HCT116 (cell line): ENCODE results near the gene MYO16. TPM values are rescaled to one million over a fixed set of nuclear protein-coding genes. Genes with fewer than 3 reads are reported as not detected.

ENCODE experiments used
- ATAC-seq: fragments of 200-7000 bp; cut with Tn5 transposase; 2 replicates; pipeline ENCODE4 v1.9.1; 2020; ENCODE audit warnings: mild to moderate bottlenecking, moderate library complexity
- BruUV-seq: library from RNA; stranded (reverse); fragments of 400-500 nt; replicated peaks from 2 replicates; lab custom pipeline; 2021; lab: Mats Ljungman, UMichigan
- CTCF ChIA-PET: fragments of 300-600 bp; sonication (Branson Sonifier 250); formaldehyde crosslinking; loops from one replicate; lab custom pipeline; 2021; ENCODE audit warnings: antibody characterized with exemption; lab: Charles Lee
- POLR2A ChIA-PET: fragments of 300-600, 350-600 bp; sonication (Branson Sonifier 250); formaldehyde crosslinking; loops from one replicate; lab custom pipeline; 2021; ENCODE audit warnings: antibody characterized with exemption; lab: Charles Lee
- RAD21 ChIA-PET, 2 experiments: fragments of 300-600 bp; sonication (Branson Sonifier 250); formaldehyde crosslinking; loops; one replicate each; lab custom pipeline; 2023; ENCODE audit warnings: low total read pairs in 2 of 2; ENCODE audit not compliant: uncharacterized antibody in 2 of 2, unreplicated experiment in 2 of 2, low non-redundant PET in 1 of 2; lab: Charles Lee
- DNase-seq: peaks from one replicate; pipeline ENCODE4 v3.0.0-alpha.2; 2010; ENCODE audit warnings: low read depth, low spot score
- H2AFZ ChIP-seq: fragments of 200-600 bp; shearing (Covaris generic), sonication (generic); 2 replicates; pipeline ENCODE4 v1.6.1; 2017; ENCODE audit warnings: low read depth, mixed run types, mixed read lengths, antibody characterized with exemption, low read length; ENCODE audit not compliant: poor library complexity, severe bottlenecking
- H3K27ac ChIP-seq: 2 replicates; pipeline ENCODE4 v1.5.1; 2012; ENCODE audit warnings: low read depth, low read length
- H3K27me3 ChIP-seq: fragments of 200-600 bp; sonication (generic); 2 replicates; pipeline ENCODE4 v1.6.1; 2016; ENCODE audit warnings: mixed run types, low read length, mixed read lengths; ENCODE audit not compliant: insufficient read depth
- H3K36me3 ChIP-seq, 2 experiments: fragments of 200-500 bp in 1 of 2; fragments of 200-600 bp in 1 of 2; sonication (Bioruptor generic) in 1 of 2; sonication (generic) in 1 of 2; 2 replicates each; pipeline versions ENCODE4 v1.5.1 to v1.6.1; 2014 to 2016; ENCODE audit warnings: low read length in 2 of 2, inconsistent platforms in 1 of 2, mixed read lengths in 1 of 2, mixed run types in 1 of 2; ENCODE audit not compliant: insufficient read depth in 2 of 2, control insufficient read depth in 1 of 2
- H3K4me1 ChIP-seq, 2 experiments: fragments of 200-600 bp in 1 of 2; sonication (generic) in 1 of 2; 2 replicates each; pipeline versions ENCODE4 v1.5.1 to v1.6.1; 2012 to 2017; ENCODE audit warnings: low read length in 2 of 2, inconsistent platforms in 1 of 2, mild to moderate bottlenecking in 1 of 2, mixed read lengths in 1 of 2, mixed run types in 1 of 2, moderate library complexity in 1 of 2; ENCODE audit not compliant: insufficient read depth in 2 of 2, control insufficient read depth in 1 of 2
- H3K4me2 ChIP-seq: fragments of 200-600 bp; sonication (generic); 2 replicates; pipeline ENCODE4 v1.6.1; 2017; ENCODE audit warnings: mixed run types, low read length, mixed read lengths
- H3K4me3 ChIP-seq, 2 experiments: fragments of 200-600 bp in 1 of 2; sonication (generic) in 1 of 2; replicated peaks in 1 of 2; 2 replicates each; pipeline ENCODE4 v1.5.1; 2011 to 2016; ENCODE audit warnings: low read length in 2 of 2, control low read depth in 1 of 2, low read depth in 1 of 2, mild to moderate bottlenecking in 1 of 2, mixed read lengths in 1 of 2, mixed run types in 1 of 2
- H3K79me2 ChIP-seq: fragments of 200-600 bp; sonication (generic); 2 replicates; pipeline ENCODE4 v1.6.1; 2017; ENCODE audit warnings: mild to moderate bottlenecking, mixed run types, low read length, moderate library complexity, mixed read lengths; ENCODE audit not compliant: insufficient read depth
- H3K9ac ChIP-seq: fragments of 200-600 bp; sonication (generic); 2 replicates; pipeline ENCODE4 v1.6.1; 2016; ENCODE audit warnings: low read length, mixed read lengths
- H3K9me2 ChIP-seq: fragments of 200-600 bp; sonication (generic), shearing (Covaris generic); 2 replicates; pipeline ENCODE4 v1.6.1; 2017; ENCODE audit warnings: mixed run types, mild to moderate bottlenecking, moderate library complexity; ENCODE audit not compliant: insufficient read depth
- H3K9me3 ChIP-seq, 2 experiments: fragments of 200-500 bp in 1 of 2; fragments of 200-600 bp in 1 of 2; sonication (Bioruptor generic) in 1 of 2; sonication (generic) in 1 of 2; 2 replicates each; pipeline ENCODE4 v1.6.1; 2014 to 2017; ENCODE audit warnings: low read length in 2 of 2, mixed read lengths in 2 of 2, inconsistent platforms in 1 of 2, low read depth in 1 of 2, mild to moderate bottlenecking in 1 of 2, mixed run types in 1 of 2, moderate library complexity in 1 of 2; ENCODE audit not compliant: control insufficient read depth in 1 of 2, insufficient read depth in 1 of 2
- H4K20me1 ChIP-seq: fragments of 200-600 bp; sonication (generic), shearing (Covaris generic); 2 replicates; pipeline ENCODE4 v1.6.1; 2017; ENCODE audit warnings: mixed run types, mild to moderate bottlenecking, moderate library complexity; ENCODE audit not compliant: insufficient read depth
- ATF3 ChIP-seq: IDR thresholded peaks from 2 replicates; pipeline ENCODE4 v1.6.1; 2012
- CBX3 ChIP-seq: IDR thresholded peaks from 2 replicates; pipeline ENCODE4 v1.6.1; 2012; ENCODE audit warnings: low read depth
- EGR1 ChIP-seq: IDR thresholded peaks from 2 replicates; pipeline ENCODE4 v1.6.1; 2012; ENCODE audit warnings: low read depth
- ELF1 ChIP-seq: IDR thresholded peaks from 2 replicates; pipeline ENCODE4 v1.6.1; 2012; ENCODE audit warnings: low read depth, borderline replicate concordance
- FOSL1 ChIP-seq: IDR thresholded peaks from 2 replicates; pipeline ENCODE4 v1.6.1; 2012; ENCODE audit warnings: low read depth
- REST ChIP-seq: IDR thresholded peaks from 2 replicates; pipeline ENCODE4 v1.6.1; 2012; ENCODE audit warnings: low read depth
- ZFX ChIP-seq: fragments of 450-650 bp; IDR thresholded peaks from 2 replicates; pipeline ENCODE4 v1.6.1; 2017
- intact Hi-C: fragments of 100-400 bp; cut with micrococcal nuclease; formaldehyde crosslinking; loops from 2 replicates; pipeline ENCODE4 v1.10.0; 2022
- total RNA-seq: library from RNA; stranded (reverse); gene quantifications from one replicate; pipeline ENCODE4 v1.2.1, GENCODE V29; 2021; ENCODE audit not compliant: unreplicated experiment
- TF ChIP-seq, protein P1 (sequence below): IDR thresholded peaks from 2 replicates; pipeline ENCODE4 v1.6.1; 2011; ENCODE audit warnings: mild to moderate bottlenecking, low read length, moderate library complexity; ENCODE audit not compliant: insufficient replicate concordance; ENCODE audit errors: extremely low read depth

MYO16 gene
- total RNA-seq, 1 experiment from 2014 or later, result 0.07 TPM

DNA sequence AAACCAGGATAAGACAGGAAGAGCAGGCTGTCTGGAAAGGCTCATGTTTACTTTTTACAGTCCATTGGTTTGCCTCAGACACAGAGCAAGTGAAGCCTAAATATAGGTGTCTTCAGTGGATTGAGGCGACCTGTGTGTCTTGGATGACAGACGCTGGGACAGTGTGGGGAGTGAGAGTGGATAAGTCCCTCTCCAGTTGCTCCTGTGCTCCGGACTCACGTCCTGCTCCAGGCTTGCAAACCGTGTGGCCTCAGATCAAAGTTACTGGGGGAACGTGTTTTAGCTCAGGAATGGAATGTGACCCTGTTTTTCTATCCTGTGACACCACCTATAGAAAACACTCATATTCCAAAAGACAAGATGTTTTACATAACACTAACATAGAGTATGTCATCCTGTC, 465.7 kb downstream of the MYO16 start:
- TF ChIP-seq EGR1 (no peak), REST (no peak), ZFX (no peak), ELF1 (no peak), FOSL1 (no peak), ATF3 (no peak), CBX3 (no peak)
- TF ChIP-seq, protein P1, sequence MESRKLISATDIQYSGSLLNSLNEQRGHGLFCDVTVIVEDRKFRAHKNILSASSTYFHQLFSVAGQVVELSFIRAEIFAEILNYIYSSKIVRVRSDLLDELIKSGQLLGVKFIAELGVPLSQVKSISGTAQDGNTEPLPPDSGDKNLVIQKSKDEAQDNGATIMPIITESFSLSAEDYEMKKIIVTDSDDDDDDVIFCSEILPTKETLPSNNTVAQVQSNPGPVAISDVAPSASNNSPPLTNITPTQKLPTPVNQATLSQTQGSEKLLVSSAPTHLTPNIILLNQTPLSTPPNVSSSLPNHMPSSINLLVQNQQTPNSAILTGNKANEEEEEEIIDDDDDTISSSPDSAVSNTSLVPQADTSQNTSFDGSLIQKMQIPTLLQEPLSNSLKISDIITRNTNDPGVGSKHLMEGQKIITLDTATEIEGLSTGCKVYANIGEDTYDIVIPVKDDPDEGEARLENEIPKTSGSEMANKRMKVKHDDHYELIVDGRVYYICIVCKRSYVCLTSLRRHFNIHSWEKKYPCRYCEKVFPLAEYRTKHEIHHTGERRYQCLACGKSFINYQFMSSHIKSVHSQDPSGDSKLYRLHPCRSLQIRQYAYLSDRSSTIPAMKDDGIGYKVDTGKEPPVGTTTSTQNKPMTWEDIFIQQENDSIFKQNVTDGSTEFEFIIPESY, result no peak
- CTCF ChIA-PET, result no interaction called here
- intact Hi-C loops, result no loop called here

More for the DNA sequence above, 465.7 kb downstream of the MYO16 start:
- Histone ChIP-seq H3K9me3 (no peaks in the 10 kb centered on the region), H3K9ac (no peak overlapping the region), H3K9me2 (no peaks in the 10 kb centered on the region), H3K27ac (no peak overlapping the region), H3K79me2 (no peaks in the 10 kb centered on the region), H3K4me3 (no peak overlapping the region), H3K27me3 (0 out of 2 replicates have a peak, but pooled peaks cover 3% of the 10 kb centered on the region), H3K4me2 (no peak overlapping the region), H2AFZ (peak overlapping the region; percentile 79), H4K20me1 (no peaks in the 10 kb centered on the region), H3K4me1 (peaks cover 3 to 11% of the 10 kb centered on the region in 2 experiments; a peak in 3 of 4 replicates), H3K36me3 (no peaks in the 10 kb centered on the region)
- no peak for ATAC-seq
- ChIA-PET RAD21 (no interaction called here), POLR2A (no interaction called here)
- no peak for DNase-seq
- BruUV-seq, result no TSS peak
